Natural killer cell (primary cell): Measurements from ENCODE around the gene MUC13. TPM values are rescaled to one million over a fixed set of nuclear protein-coding genes. Genes with fewer than 3 reads are reported as not detected.

ENCODE experiments used
- ATAC-seq, 3 donors: fragments of 150-1000 bp in 2 of 3; fragments of 200-7000 bp in 1 of 3; cut with Tn5 transposase; 1 replicate in 1 of 3; 2 replicates in 2 of 3; pipeline ENCODE4 v1.10.0; 2021; ENCODE audit warnings: mild to moderate bottlenecking in 2 of 3, moderate library complexity in 2 of 3
- DNase-seq, 2 donors: peaks; one replicate each; pipeline versions ENCODE4 v3.0.0 to v3.0.0-alpha.2; 2013 to 2021; ENCODE audit warnings: mixed read lengths in 1 of 2
- H3K27ac ChIP-seq: one replicate; pipeline ENCODE4 v1.5.1; 2013; ENCODE audit warnings: mild to moderate bottlenecking, low read length
- H3K27me3 ChIP-seq: one replicate; pipeline ENCODE4 v1.6.1; 2013; ENCODE audit warnings: low read length; ENCODE audit not compliant: control insufficient read depth, insufficient read depth
- H3K36me3 ChIP-seq: one replicate; pipeline ENCODE4 v1.6.1; 2013; ENCODE audit warnings: low read length; ENCODE audit not compliant: control insufficient read depth, insufficient read depth
- H3K4me1 ChIP-seq: one replicate; pipeline ENCODE4 v1.6.1; 2013; ENCODE audit warnings: low read length; ENCODE audit not compliant: control insufficient read depth, insufficient read depth
- H3K4me3 ChIP-seq: one replicate; pipeline ENCODE4 v1.5.1; 2013; ENCODE audit warnings: low read length
- H3K9me3 ChIP-seq: one replicate; pipeline ENCODE4 v1.6.1; 2013; ENCODE audit warnings: low read length; ENCODE audit not compliant: control insufficient read depth, insufficient read depth
- H3K27ac Mint-ChIP-seq, 2 donors: one replicate each; pipeline ENCODE4 v1.8.0; 2022; ENCODE audit warnings: mild to moderate bottlenecking in 2 of 2, mixed read lengths in 2 of 2, moderate library complexity in 1 of 2
- H3K27me3 Mint-ChIP-seq, 2 donors: one replicate each; pipeline ENCODE4 v1.8.0; 2022; ENCODE audit warnings: low read depth in 2 of 2, mixed read lengths in 2 of 2
- H3K36me3 Mint-ChIP-seq: one replicate; pipeline ENCODE4 v1.8.0; 2022; ENCODE audit warnings: mixed read lengths
- H3K4me1 Mint-ChIP-seq, 2 donors: one replicate each; pipeline ENCODE4 v1.8.0; 2022; ENCODE audit warnings: mixed read lengths in 2 of 2
- H3K4me3 Mint-ChIP-seq: one replicate; pipeline ENCODE4 v1.8.0; 2022; ENCODE audit warnings: mild to moderate bottlenecking, moderate library complexity, mixed read lengths
- H3K9me3 Mint-ChIP-seq, 2 donors: one replicate each; pipeline ENCODE4 v1.8.0; 2022; ENCODE audit warnings: mixed read lengths in 2 of 2
- WGBS: methylation state at CpG from one replicate; pipeline ENCODE4 v1.1.7; 2013; ENCODE audit warnings: missing lambda C conversion rate; ENCODE audit not compliant: insufficient coverage; 5-methylcytosine and 5-hydroxymethylcytosine counted together
- intact Hi-C: fragments of 100-400 bp; cut with micrococcal nuclease; formaldehyde crosslinking; loops from one replicate; pipeline ENCODE4 v1.14.2; 2022
- total RNA-seq, 4 donors: library from RNA; stranded (reverse); fragments of 120-200 nt in 1 of 4; gene quantifications; one replicate each; pipeline versions ENCODE4 v1.2.3 to v1.2.4, GENCODE V29; 2013 to 2022
- TF ChIP-seq, protein P1 (sequence below): fragments of 200-600 bp; IDR thresholded peaks from one replicate; pipeline ENCODE4 v1.8.0; 2022; ENCODE audit warnings: antibody characterized with exemption

Gene MUC13
- total RNA-seq, 3 donors from 2014 or later (not counting 1 experiment from before 2014, with no cell fraction given) = 0.16 to 2.1 (median 0.63) TPM

DNA sequence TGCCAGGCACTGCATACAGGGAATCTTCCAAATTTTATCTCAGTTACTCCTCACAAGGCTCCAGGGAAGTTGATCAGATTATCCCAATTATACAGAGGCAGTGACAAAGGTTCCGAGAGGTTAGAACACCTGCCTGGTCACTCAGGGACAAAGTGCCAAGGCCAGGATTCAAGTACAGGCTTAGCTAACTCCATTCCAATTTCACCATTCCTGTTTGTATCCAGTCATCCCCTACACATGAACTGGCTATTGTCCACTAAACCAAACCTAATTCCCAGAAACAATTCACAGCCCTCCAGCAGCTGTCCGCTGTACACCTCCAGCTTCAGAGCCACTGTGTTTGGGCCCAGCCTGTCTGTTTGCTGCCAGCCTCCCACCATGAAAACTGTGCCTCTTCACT, 16.0 kb downstream of the MUC13 start:
- H3K9me3 ChIP-seq = no peaks in the 10 kb centered on the region
- Mint-ChIP-seq H3K27ac (no peak overlapping the region), H3K36me3 (no peaks in the 10 kb centered on the region), H3K27me3 (peaks cover 2 to 16% of the 10 kb centered on the region in 2 donors), H3K4me3 (no peak overlapping the region), H3K9me3 (no peaks in the 10 kb centered on the region), H3K4me1 (no peaks in the 10 kb centered on the region)
- DNase-seq (no peak), ATAC-seq (no peak)
- 93% methylated on average over 2 of the region's 2 CpGs for WGBS
- intact Hi-C loops = no loop called here
- H3K4me1 ChIP-seq = no peaks in the 10 kb centered on the region
- TF ChIP-seq, protein P1, sequence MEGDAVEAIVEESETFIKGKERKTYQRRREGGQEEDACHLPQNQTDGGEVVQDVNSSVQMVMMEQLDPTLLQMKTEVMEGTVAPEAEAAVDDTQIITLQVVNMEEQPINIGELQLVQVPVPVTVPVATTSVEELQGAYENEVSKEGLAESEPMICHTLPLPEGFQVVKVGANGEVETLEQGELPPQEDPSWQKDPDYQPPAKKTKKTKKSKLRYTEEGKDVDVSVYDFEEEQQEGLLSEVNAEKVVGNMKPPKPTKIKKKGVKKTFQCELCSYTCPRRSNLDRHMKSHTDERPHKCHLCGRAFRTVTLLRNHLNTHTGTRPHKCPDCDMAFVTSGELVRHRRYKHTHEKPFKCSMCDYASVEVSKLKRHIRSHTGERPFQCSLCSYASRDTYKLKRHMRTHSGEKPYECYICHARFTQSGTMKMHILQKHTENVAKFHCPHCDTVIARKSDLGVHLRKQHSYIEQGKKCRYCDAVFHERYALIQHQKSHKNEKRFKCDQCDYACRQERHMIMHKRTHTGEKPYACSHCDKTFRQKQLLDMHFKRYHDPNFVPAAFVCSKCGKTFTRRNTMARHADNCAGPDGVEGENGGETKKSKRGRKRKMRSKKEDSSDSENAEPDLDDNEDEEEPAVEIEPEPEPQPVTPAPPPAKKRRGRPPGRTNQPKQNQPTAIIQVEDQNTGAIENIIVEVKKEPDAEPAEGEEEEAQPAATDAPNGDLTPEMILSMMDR = no peak
- no peak overlapping the region for H3K27ac ChIP-seq
- H3K36me3 ChIP-seq = no peaks in the 10 kb centered on the region
- H3K27me3 ChIP-seq = no peaks in the 10 kb centered on the region
- H3K4me3 ChIP-seq = no peak overlapping the region

DNA sequence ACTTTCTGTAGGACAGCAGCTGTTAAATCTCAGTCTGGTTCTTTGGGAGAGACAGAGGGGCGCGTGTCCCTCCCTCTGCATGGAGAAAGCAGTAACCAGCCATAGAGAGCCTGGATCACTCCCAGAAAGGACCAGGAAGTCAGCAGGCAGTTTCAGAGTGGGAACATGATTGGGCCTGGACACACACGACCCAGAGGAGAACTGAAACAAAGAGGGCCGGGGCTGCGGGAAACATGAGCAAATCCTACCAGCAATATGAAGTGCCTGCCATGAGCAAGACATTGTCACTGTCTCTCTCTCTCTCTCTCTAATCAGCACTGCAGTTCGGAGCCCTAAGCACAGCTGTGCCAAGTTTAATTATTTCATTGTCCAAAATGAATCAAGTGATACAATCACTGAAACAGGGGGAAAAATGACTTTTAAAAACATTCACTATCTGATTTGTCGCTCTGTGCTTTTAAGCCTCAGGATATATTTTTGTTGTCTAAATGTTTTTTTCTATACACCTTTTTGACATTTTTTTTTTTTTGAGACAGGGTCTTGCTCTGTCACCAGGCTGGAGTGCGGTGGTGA, 17.6 kb downstream of the MUC13 start:
- Histone ChIP-seq H3K4me3 (no peak overlapping the region), H3K27me3 (no peaks in the 10 kb centered on the region), H3K9me3 (no peaks in the 10 kb centered on the region), H3K36me3 (no peaks in the 10 kb centered on the region), H3K4me1 (no peaks in the 10 kb centered on the region), H3K27ac (no peak overlapping the region)
- no peak for DNase-seq
- intact Hi-C loops = no loop called here
- TF ChIP-seq, protein P1 = no peak
- H3K27ac Mint-ChIP-seq = no peak overlapping the region
- no peaks in the 10 kb centered on the region for H3K36me3 Mint-ChIP-seq
- H3K27me3 Mint-ChIP-seq = peaks cover 2 to 17% of the 10 kb centered on the region in 2 donors
- no peaks in the 10 kb centered on the region for H3K4me1 Mint-ChIP-seq
- 87% methylated on average over 7 of the region's 8 CpGs for WGBS
- no peak overlapping the region for H3K4me3 Mint-ChIP-seq
- H3K9me3 Mint-ChIP-seq = no peaks in the 10 kb centered on the region
- ATAC-seq = no peak

DNA sequence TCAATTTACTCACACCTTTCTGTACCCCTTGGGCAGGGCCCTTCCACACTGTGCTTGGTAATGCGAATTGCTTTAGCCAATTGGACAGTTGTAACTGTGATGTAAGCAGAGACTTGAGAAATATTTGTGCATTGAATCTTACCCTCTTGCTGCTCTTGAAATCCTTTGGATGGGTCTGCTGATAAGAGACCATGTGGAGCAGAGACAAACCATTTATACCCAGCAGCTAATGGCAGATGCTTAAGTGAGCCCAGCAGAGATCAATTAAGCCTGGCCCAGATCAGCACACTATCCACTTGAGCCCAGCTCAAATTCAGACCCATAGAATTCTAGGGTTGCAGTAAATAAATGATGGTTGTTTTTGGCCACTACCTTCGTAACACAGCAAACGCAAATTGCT, 19.3 kb downstream of the MUC13 start:
- H3K27me3 ChIP-seq = no peaks in the 10 kb centered on the region
- Mint-ChIP-seq H3K27me3 (peaks cover 2 to 21% of the 10 kb centered on the region in 2 donors), H3K27ac (no peak overlapping the region), H3K36me3 (no peaks in the 10 kb centered on the region), H3K4me1 (no peaks in the 10 kb centered on the region), H3K9me3 (no peaks in the 10 kb centered on the region), H3K4me3 (no peak overlapping the region)
- TF ChIP-seq, protein P1 = no peak
- no peak for DNase-seq
- H3K4me3 ChIP-seq = no peak overlapping the region
- no peak overlapping the region for H3K27ac ChIP-seq
- H3K4me1 ChIP-seq = no peaks in the 10 kb centered on the region
- H3K9me3 ChIP-seq = no peaks in the 10 kb centered on the region
- ATAC-seq = no peak
- intact Hi-C loops = no loop called here
- no peaks in the 10 kb centered on the region for H3K36me3 ChIP-seq
- WGBS = 89% methylated on average over 3 of the region's 3 CpGs

DNA sequence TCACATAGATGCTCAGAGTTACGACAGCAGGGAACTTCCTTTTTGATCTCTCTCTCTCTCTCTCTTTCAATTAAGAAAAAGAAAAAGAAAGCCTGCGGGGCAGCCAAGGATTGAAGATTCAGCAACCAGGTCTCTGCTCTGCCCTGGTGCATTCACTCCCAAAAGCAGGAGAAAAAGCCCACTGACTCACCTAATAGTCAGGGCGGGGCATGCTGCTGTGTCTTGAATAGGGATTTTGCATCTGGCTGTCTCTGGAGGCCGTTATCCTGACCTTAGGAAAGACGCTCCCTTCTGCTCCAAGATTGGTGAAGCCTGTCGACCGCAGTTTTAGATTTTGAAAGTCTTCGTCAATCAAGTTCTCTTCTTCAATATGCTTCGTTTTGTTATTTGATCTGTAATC, 26.6 kb downstream of the MUC13 start:
- H3K4me3 ChIP-seq = no peak overlapping the region
- no peak overlapping the region for H3K4me3 Mint-ChIP-seq
- H3K36me3 ChIP-seq = no peaks in the 10 kb centered on the region
- no peak for DNase-seq
- no peak overlapping the region for H3K27ac Mint-ChIP-seq
- H3K9me3 ChIP-seq = no peaks in the 10 kb centered on the region
- H3K36me3 Mint-ChIP-seq = no peaks in the 10 kb centered on the region
- no peaks in the 10 kb centered on the region for H3K4me1 Mint-ChIP-seq
- no peaks in the 10 kb centered on the region for H3K9me3 Mint-ChIP-seq
- no peaks in the 10 kb centered on the region for H3K27me3 ChIP-seq
- no peak overlapping the region for H3K27ac ChIP-seq
- no peak for ATAC-seq
- TF ChIP-seq, protein P1 = no peak
- 83% methylated on average over 9 of the region's 9 CpGs for WGBS
- H3K4me1 ChIP-seq = no peaks in the 10 kb centered on the region
- intact Hi-C loops = loop anchor here (10.0 kb wide), 1 partner anchor 343 kb away; no protein-coding TSS in a partner anchor
- peaks cover 12 to 24% of the 10 kb centered on the region in 2 donors for H3K27me3 Mint-ChIP-seq
